Effector memory CD4-positive, alpha-beta T cell (primary cell): ENCODE data around the gene HOXB3.

Experiments used
- DNase-seq, 3 donors: peaks; one replicate each; pipeline ENCODE4 v3.0.0-alpha.2; 2020
- H3K27ac ChIP-seq: 2 replicates; pipeline ENCODE4 v1.7.0; 2013; ENCODE audit warnings: mild to moderate bottlenecking, low read length, moderate library complexity; ENCODE audit not compliant: insufficient read depth, poor library complexity, severe bottlenecking
- H3K27me3 ChIP-seq: replicated peaks from 2 replicates; pipeline ENCODE4 v1.7.0; 2013; ENCODE audit warnings: mild to moderate bottlenecking, low read length; ENCODE audit not compliant: insufficient read depth, control insufficient read depth, poor library complexity, severe bottlenecking
- H3K36me3 ChIP-seq: 2 replicates; pipeline ENCODE4 v1.7.0; 2013; ENCODE audit warnings: mild to moderate bottlenecking, low read length, moderate library complexity; ENCODE audit not compliant: control insufficient read depth, insufficient read depth
- H3K4me1 ChIP-seq: 2 replicates; pipeline ENCODE4 v1.7.0; 2013; ENCODE audit warnings: low read length, mild to moderate bottlenecking; ENCODE audit not compliant: control insufficient read depth, insufficient read depth, poor library complexity, severe bottlenecking
- H3K4me3 ChIP-seq: 2 replicates; pipeline ENCODE4 v1.7.0; 2013; ENCODE audit warnings: low read length, low read depth, mild to moderate bottlenecking; ENCODE audit not compliant: insufficient read depth, poor library complexity, severe bottlenecking
- H3K9me3 ChIP-seq: 2 replicates; pipeline ENCODE4 v1.7.0; 2013; ENCODE audit warnings: mild to moderate bottlenecking, low read length, moderate library complexity; ENCODE audit not compliant: control insufficient read depth

HOXB3 gene

DNA sequence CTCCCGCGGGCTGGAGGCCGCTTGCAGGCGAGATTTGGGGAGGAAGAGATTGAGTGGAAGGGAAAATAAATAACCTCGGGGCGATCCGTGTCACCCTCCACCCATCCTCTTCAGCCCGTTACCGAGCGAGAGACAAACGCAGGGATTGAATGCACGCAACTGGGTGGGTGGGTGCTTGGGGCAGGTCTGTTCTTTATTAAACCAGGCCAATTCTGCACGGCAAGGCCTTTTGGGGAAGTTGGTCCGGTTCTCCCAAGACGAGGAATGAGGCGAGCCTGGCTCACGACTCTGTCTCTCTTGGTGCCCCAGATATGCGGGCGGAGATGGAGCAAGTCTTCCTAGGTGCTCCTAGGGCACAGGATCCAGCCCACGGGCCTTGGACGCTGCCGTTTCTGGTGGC lies 21.2 kb upstream of the HOXB3 start:
- Histone ChIP-seq H3K36me3 (no peaks in the 10 kb centered on the region), H3K27me3 (peaks cover 66% of the 10 kb centered on the region), H3K4me3 (peak overlapping the region; percentile 60), H3K9me3 (no peaks in the 10 kb centered on the region), H3K27ac (no peak overlapping the region), H3K4me1 (peaks cover 49% of the 10 kb centered on the region)
- no peak for DNase-seq

DNA sequence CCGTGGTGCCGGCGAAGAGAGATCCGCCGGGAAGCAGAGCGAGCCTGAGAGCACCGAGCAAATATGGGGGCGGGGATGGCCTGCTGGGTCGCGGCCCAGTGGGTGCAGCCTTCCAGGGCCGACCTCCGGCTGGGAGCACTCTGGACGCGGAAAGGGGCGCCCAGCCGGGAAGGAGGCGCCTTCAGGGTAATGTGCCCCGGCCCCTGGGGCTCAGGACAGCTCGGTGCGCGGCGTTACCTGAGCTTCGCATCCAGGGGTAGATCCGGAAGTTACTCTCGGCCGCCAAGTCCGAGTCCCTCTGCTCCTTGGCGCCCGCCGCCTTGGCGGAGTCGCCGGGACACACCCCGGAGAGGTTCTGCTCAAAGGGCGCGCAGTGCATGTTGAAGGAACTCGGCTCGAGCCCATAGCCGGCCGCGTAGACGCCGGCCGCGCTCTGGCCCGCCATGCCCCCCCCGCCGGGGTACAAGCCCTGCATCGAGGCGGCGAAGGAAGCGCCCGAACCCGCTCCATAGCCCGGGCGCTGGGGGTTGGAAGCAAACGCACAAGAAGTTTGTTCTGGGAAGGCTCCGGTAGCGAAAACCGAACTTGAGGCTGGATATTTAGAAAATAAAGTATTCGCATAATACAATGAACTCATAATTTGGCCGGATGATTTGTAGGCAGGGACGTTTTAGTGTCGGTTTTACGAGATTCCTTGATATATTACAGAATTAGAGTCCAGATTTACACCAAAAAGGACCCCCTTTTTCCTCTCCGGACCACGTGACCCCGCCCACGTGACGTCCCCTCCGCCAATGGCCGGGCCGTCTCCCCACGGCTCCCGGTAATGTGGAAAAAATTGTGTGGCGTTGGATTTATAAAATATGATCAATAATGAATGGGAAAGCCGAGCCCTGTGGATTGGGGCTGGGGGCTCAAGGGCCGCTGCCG lies 20.5 kb upstream of the HOXB3 start, which contains the start of gene HOXB7:
TSS of gene HOXB7 (minus strand) at position 736 of the 930 bp plus-strand sequence. CDS start at position 637, 99 bp downstream.
- Histone ChIP-seq H3K9me3 (no peaks in the 10 kb centered on the region), H3K36me3 (no peaks in the 10 kb centered on the region), H3K27me3 (peaks cover 61% of the 10 kb centered on the region), H3K27ac (no peak within 1 kb of the TSS), H3K4me1 (peaks cover 49% of the 10 kb centered on the region), H3K4me3 (peak within 1 kb of the TSS; percentile 60)
- peak in 2 of 3 donors; percentile 29 to 57 for DNase-seq

DNA sequence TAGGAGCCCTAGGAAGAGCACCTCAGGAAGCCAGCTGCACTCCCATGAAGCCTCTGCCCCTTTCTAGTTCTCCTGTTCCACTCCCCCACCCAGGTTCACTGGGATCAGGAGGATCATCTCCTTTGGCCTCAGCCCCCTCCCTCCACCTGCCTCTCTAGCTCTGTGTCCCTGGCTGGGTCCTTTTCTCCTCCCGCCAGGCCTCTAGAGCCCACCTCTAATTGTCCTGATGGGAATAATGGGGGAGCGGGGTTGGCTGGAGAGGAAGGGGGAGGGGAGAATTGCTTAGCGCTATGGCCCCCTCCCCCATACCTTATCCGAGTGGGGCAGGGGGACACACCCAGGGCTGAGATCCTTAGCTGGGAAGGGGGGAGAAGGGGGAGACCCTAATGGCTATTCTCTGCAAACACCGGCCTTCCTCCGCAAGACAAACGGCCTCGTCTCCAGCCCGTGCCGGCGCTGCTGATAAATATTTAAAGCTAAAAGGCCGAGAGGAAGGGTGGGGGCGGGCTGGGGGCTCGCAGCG lies 19.8 kb upstream of the HOXB3 start:
- no peak overlapping the region for H3K27ac ChIP-seq
- H3K36me3 ChIP-seq, result no peaks in the 10 kb centered on the region
- H3K27me3 ChIP-seq, result peaks cover 61% of the 10 kb centered on the region
- DNase-seq, result no peak
- no peaks in the 10 kb centered on the region for H3K9me3 ChIP-seq
- peak overlapping the region; percentile 60 for H3K4me3 ChIP-seq
- peaks cover 48% of the 10 kb centered on the region for H3K4me1 ChIP-seq

DNA sequence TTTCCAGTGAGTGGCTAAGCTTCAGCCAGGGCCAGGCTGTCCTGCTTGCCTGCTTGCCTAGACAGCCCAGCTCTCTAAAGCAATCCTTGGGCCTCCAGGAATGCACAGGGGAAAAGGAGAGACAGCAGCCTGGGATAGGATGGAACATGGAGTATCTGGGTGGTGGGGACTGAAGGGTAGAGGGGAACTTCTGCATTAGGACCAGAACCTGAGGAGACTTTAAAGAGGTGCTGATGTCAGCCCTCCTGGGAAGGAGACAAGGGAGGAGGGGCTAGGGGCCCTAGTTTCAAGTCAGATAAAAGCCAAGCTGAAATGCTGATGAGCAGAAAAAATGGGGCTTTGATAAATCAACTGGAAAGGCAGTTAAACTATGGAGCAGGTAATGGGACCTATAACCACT lies 19.0 kb upstream of the HOXB3 start:
- Histone ChIP-seq H3K9me3 (no peaks in the 10 kb centered on the region), H3K27ac (no peak overlapping the region), H3K27me3 (peaks cover 57% of the 10 kb centered on the region), H3K36me3 (no peaks in the 10 kb centered on the region), H3K4me1 (peaks cover 45% of the 10 kb centered on the region), H3K4me3 (no peak overlapping the region)
- no peak for DNase-seq

DNA sequence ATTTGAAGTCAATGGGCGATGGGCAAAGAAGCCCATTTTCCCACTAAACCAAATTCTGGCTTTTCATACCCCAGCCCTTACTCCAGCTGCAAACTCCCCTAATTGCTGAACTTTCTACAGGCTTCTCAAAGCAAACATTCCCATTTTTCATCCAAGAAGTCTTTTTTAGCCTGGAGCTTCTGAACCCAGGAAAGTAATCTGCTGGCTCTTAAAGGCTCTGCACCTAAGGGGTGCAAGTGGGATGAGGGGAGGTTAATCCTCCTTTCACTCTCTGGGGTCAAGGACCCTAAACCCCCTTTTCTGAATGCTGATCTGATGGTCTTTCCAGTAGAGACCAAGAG lies 18.4 kb upstream of the HOXB3 start:
- Histone ChIP-seq H3K27me3 (peaks cover 57% of the 10 kb centered on the region), H3K4me3 (no peak overlapping the region), H3K4me1 (peaks cover 44% of the 10 kb centered on the region)

DNA sequence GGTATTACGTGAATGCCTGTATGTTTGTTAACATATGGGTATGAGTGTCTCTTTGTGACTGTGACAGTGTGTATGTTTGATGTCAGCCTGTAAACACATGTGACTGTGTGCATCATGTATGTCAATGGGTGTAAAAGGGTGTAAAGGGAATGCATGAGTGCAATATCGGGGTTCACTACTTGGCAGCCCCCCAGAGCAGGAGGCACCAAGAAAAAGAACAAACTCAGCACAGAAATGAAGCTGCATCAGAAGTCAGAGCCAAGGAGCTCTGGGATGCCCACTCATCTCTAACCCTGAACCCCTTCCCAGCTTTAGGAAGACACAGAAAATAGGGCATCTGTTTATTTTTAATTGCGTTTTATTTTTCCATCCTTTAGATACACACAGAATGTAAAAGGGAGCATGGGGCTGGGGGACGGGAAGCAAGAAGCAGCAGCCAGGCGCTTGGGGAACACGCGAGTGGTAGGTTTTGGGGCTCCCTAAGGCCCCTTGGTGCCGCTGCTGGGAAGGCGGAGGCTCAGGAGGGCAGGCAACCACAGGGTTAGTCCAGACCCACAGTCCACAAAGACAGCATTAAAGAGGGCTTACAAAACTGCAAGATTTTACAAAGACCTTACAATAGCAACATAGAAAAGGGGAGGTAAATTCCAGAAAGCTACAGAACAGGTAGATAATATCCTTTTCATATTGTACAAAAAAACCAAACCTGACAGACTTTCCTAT lies 17.0 kb upstream of the HOXB3 start:
- no peaks in the 10 kb centered on the region for H3K9me3 ChIP-seq
- DNase-seq, result no peak
- peaks cover 59% of the 10 kb centered on the region for H3K27me3 ChIP-seq
- peaks cover 32% of the 10 kb centered on the region for H3K4me1 ChIP-seq
- no peak overlapping the region for H3K27ac ChIP-seq
- H3K36me3 ChIP-seq, result no peaks in the 10 kb centered on the region
- no peak overlapping the region for H3K4me3 ChIP-seq

More for the DNA sequence above, 18.4 kb upstream of the HOXB3 start:
- Histone ChIP-seq H3K27ac (no peak overlapping the region), H3K36me3 (no peaks in the 10 kb centered on the region), H3K9me3 (no peaks in the 10 kb centered on the region)
- no peak for DNase-seq

DNA sequence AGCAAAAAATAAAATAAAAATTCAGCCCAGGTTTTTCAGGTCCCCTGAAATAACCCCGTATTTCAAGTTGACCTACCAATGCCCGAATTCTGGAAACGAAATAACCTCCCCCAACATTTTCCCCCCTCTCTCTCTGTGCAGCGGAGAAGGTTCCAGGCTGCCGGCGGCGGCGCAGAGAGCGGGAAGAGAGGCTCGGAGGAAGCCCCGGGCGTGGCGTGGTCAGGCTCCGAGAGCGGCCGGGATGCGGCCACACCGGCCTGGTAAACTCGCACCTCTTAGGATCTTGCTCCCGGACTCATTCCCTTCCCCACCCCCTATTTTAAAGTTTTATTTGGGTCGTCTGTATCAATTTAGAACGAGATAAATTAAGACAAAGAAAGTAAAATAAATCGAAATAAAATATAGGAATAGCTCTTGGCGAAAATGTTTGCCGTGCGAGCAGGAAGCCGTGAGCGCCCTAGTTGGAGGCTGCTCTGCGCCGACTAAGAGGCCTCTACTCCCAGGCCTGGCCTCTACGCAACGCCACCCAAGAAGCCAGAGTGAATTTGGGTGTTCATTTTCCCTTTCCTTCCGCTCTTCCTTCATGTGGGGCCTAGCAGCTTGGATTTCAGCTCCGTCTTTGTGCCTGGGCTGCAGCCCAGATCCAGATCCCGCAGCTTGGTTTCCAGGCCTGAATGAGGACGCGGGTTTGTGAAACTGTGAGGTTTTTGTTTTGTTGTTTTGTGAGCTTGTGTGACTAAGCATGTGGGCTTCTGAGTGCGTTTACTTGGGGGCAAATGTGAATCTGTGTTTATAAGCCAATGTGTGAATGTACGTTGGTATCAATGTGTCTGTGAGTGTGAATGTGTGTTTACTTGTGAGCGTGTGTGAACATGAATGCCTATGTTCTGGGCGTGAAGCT lies 16.2 kb upstream of the HOXB3 start:
- Histone ChIP-seq H3K27me3 (peaks cover 62% of the 10 kb centered on the region), H3K9me3 (no peaks in the 10 kb centered on the region), H3K36me3 (no peaks in the 10 kb centered on the region), H3K4me3 (no peak overlapping the region), H3K27ac (no peak overlapping the region), H3K4me1 (peaks cover 24% of the 10 kb centered on the region)
- DNase-seq, result no peak

DNA sequence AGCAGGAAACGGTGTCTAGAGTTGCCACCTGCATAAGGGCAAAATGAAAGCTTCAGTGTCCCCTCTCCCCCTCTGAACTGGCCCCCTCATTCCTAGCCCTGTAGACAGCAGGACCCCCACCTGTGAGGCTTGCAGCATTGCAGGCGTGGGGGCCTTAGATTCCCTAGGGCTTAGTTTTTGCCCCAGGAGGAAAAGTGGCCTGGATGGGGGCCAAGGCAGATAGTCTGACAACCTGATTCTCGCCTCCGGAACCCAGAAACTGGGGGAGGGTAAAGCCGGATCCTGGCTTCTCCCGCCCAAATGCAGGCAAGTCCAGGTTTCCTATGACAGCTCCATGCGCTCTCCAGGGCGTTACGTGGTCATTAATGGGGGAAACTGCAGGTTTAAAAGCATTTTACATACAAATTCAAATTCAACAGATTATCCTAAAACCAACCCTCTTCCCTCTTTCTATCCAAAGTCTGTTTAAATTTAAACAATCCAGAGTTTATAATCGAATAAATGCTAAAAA lies 15.4 kb upstream of the HOXB3 start:
- Histone ChIP-seq H3K36me3 (no peaks in the 10 kb centered on the region), H3K9me3 (no peaks in the 10 kb centered on the region), H3K27ac (no peak overlapping the region), H3K4me3 (no peak overlapping the region), H3K27me3 (peaks cover 68% of the 10 kb centered on the region), H3K4me1 (peaks cover 16% of the 10 kb centered on the region)
- DNase-seq, result no peak

DNA sequence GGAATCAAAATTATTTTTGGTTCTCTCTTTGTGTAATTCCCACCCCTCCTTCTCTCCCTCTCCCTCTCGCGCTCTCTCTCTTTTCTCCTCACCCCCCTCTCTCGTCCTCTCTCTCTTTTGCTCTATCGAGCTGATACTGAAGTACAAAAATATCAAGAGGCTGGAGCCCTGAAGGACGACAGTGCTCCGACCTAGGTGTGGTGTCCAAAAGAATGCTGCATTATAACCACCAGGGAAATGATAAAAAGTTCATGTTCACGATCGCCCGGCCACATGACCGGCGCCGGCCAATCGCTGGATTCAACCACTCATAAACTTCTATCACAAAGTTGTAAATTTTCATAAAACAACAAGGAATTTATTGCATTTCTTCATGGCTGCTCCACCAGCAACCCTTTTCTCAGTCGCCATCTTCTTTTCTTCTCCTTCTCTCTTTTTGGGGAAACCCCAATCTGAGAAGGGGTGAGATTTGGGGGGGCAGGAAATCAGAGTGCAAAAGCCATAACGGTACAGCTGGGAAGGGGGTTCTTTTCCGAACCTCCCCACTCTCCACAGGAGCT lies 14.8 kb upstream of the HOXB3 start, which contains the start of gene HOXB6:
TSS of gene HOXB6 (minus strand) at position 217 of the 560 bp plus-strand sequence. CDS start 6,836 bp downstream, outside the sequence.
- no peaks in the 10 kb centered on the region for H3K9me3 ChIP-seq
- H3K27me3 ChIP-seq, result peaks cover 62% of the 10 kb centered on the region
- H3K4me3 ChIP-seq, result no peak within 1 kb of the TSS
- no peak for DNase-seq
- H3K4me1 ChIP-seq, result peaks cover 10% of the 10 kb centered on the region
- H3K36me3 ChIP-seq, result no peaks in the 10 kb centered on the region
- no peak within 1 kb of the TSS for H3K27ac ChIP-seq
